Upper lobe of left lung (tissue), 6 donors: ENCODE measurements around the gene GPR89B. TPM values are rescaled to one million over a fixed set of nuclear protein-coding genes. Genes with fewer than 3 reads are reported as not detected.
"Not testable (repeated sequence)": the region's sequence is repeated elsewhere in the genome, so short reads cannot be mapped to it uniquely, and the experiment has no call there.

Source experiments
- ATAC-seq, 2 donors: fragments of 200-7000 bp; cut with Tn5 transposase; one replicate each; pipeline ENCODE4 v1.9.1; 2022; ENCODE audit warnings: mild to moderate bottlenecking in 2 of 2, moderate library complexity in 2 of 2; ENCODE audit not compliant: low FRiP score in 2 of 2
- DNase-seq, 2 donors: peaks; one replicate each; pipeline ENCODE4 v3.0.0-alpha.2; 2019 to 2020
- H3K27ac ChIP-seq, 4 donors: fragments of 200-600 bp; sonication (generic); one replicate each; pipeline ENCODE4 v1.5.1; 2016 to 2019
- H3K27me3 ChIP-seq, 4 donors: fragments of 200-600 bp; sonication (generic); one replicate each; pipeline ENCODE4 v1.5.1; 2017 to 2019
- H3K36me3 ChIP-seq, 4 donors: fragments of 200-600 bp; sonication (generic); one replicate each; pipeline ENCODE4 v1.5.1; 2016 to 2019
- H3K4me1 ChIP-seq, 4 donors: fragments of 200-600 bp; sonication (generic); one replicate each; pipeline ENCODE4 v1.5.1; 2018 to 2019
- H3K4me3 ChIP-seq, 4 donors: fragments of 200-600 bp; sonication (generic); one replicate each; pipeline ENCODE4 v1.5.1; 2017 to 2019; ENCODE audit warnings: mild to moderate bottlenecking in 2 of 4, moderate library complexity in 1 of 4
- H3K9me3 ChIP-seq, 4 donors: fragments of 200-600 bp; sonication (generic); one replicate each; pipeline ENCODE4 v1.5.1; 2018 to 2019
- CTCF ChIP-seq, 6 experiments: fragments of 450-650 bp in 4 of 6; fragments of 200-600 bp in 2 of 6; sonication (generic) in 2 of 6; IDR thresholded peaks; one replicate each; pipeline ENCODE4 v1.5.1; 2016 to 2019; ENCODE audit warnings: antibody characterized with exemption in 6 of 6
- EP300 ChIP-seq, 4 donors: sonication (generic); formaldehyde crosslinking; IDR thresholded peaks; one replicate each; pipeline ENCODE4 v1.5.1; 2017; ENCODE audit warnings: antibody characterized with exemption in 4 of 4, control low read depth in 2 of 4
- POLR2A ChIP-seq, 4 donors: fragments of 450-650 bp; IDR thresholded peaks; one replicate each; pipeline ENCODE4 v1.5.1; 2016 to 2017; ENCODE audit warnings: antibody characterized with exemption in 4 of 4, mild to moderate bottlenecking in 2 of 4
- POLR2AphosphoS5 ChIP-seq, 2 donors: sonication (generic); formaldehyde crosslinking; IDR thresholded peaks; one replicate each; pipeline ENCODE4 v1.5.1; 2017; ENCODE audit warnings: antibody characterized with exemption in 2 of 2
- WGBS, 2 donors: methylation state at CpG; one replicate each; pipeline ENCODE4 v1.1.5; 2017 to 2018; 5-methylcytosine and 5-hydroxymethylcytosine counted together
- total RNA-seq, 6 donors: library from RNA; depleted of rRNA in 4 of 6; stranded (reverse); fragments of >200 nt in 4 of 6; gene quantifications; one replicate each; pipeline versions ENCODE4 v1.1.0 to v1.2.1, GENCODE V29; 2016 to 2021
- donor health status: DM: no; HTN: no; CAD: no; lungs with moderate emphysema.
- donor health status: DM: no; HTN: yes; CAD: no; lungs with severe emphysema.

GPR89B gene
- total RNA-seq, 6 donors from 2014 or later, result 10.5 to 43.0 (median 20.3) TPM

DNA sequence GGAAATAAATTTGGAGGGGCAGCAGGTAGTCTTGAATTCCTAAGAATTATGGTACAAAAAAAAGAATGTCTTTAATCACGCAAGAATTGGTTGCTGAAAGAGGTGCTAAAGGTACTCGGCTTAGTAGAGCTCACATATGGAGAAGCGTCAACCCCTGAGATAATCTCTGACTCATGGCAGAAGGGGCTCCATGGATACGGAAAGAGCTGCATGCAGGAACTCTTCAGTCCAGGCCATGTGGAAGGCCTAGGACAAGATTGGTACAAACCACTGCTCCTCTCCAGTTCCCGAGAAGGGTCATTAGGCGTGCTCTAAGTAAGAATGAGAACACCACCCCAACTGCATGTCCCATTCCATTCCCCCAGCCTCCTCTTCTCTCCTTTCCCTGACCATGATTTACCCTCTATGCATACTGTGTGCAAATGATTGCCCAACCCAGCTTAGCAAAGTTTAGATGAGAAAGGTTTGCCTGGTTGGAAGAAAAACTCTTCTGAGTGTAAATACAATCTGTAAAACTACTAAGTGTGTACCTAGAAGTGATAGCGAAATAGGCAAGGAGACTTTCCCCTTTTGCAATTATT, 14.8 kb upstream of the GPR89B start:
- H3K27ac ChIP-seq, result no peak overlapping the region
- H3K9me3 ChIP-seq, result no peaks in the 10 kb centered on the region
- no peak for ATAC-seq
- no peak overlapping the region for H3K4me3 ChIP-seq
- no peaks in the 10 kb centered on the region for H3K27me3 ChIP-seq
- no peaks in the 10 kb centered on the region for H3K4me1 ChIP-seq
- no peak for DNase-seq
- no peak for TF ChIP-seq EP300 (IDR thresholded peaks at IDR 0.05)
- TF ChIP-seq POLR2AphosphoS5 (IDR thresholded peaks at IDR 0.05), result no peak
- no peak for TF ChIP-seq POLR2A (IDR thresholded peaks at IDR 0.05)
- TF ChIP-seq CTCF (IDR thresholded peaks at IDR 0.05), result no peak
- WGBS, 2 donors, result 94 to 95% methylated on average over 7 of the region's 7 CpGs
- H3K36me3 ChIP-seq, result no peaks in the 10 kb centered on the region

GRCh38 chr1:147919896-147920295, 8.3 kb upstream of the GPR89B start:
- DNase-seq, result no peak
- no peak overlapping the region for H3K27ac ChIP-seq
- H3K27me3 ChIP-seq, result no peaks in the 10 kb centered on the region
- TF ChIP-seq POLR2AphosphoS5 (IDR thresholded peaks at IDR 0.05) (no peak), POLR2A (IDR thresholded peaks at IDR 0.05) (no peak), CTCF (IDR thresholded peaks at IDR 0.05) (no peak), EP300 (IDR thresholded peaks at IDR 0.05) (no peak)
- WGBS, 2 donors, result 93 to 95% methylated on average over 6 of the region's 6 CpGs
- ATAC-seq, result no peak
- H3K9me3 ChIP-seq, result no peaks in the 10 kb centered on the region
- H3K36me3 ChIP-seq, result no peaks in the 10 kb centered on the region
- no peak overlapping the region for H3K4me3 ChIP-seq
- no peaks in the 10 kb centered on the region for H3K4me1 ChIP-seq

GRCh38 chr1:147924813-147925212, 3.4 kb upstream of the GPR89B start:
- Histone ChIP-seq H3K4me3 (no peak overlapping the region), H3K36me3 (no peaks in the 10 kb centered on the region), H3K4me1 (peaks cover 3 to 6% (median 6%) of the 10 kb centered on the region in 4 donors), H3K27me3 (no peaks in the 10 kb centered on the region), H3K27ac (no peak overlapping the region), H3K9me3 (no peaks in the 10 kb centered on the region)
- ATAC-seq (no peak), DNase-seq (no peak)
- TF ChIP-seq EP300 (IDR thresholded peaks at IDR 0.05), result no peak
- TF ChIP-seq POLR2A (IDR thresholded peaks at IDR 0.05), result no peak
- TF ChIP-seq POLR2AphosphoS5 (IDR thresholded peaks at IDR 0.05), result no peak
- no peak for TF ChIP-seq CTCF (IDR thresholded peaks at IDR 0.05)
- WGBS, 2 donors, result 86 to 94% methylated on average over 1 of the region's 1 CpG

DNA sequence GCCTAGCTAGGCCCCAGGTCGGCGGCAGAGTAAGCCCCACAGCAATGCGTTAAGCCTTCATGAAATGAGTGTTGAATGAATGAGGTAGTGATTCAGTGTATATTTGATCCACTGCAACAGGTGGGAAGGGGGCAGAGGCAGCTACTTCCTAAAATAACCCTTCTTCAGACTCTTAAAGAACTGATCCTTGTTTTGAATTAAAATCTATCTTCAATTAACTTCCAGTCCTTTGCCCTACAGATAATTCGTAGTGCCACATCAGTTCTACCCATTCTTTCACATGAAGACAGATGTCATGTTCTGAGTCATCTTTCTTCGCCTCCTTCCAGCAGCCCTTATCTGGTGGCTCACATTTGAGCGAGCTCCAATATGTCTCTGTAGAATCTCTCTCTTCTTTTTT, 1.0 kb upstream of the GPR89B start:
- WGBS, 2 donors, result 88 to 98% methylated on average over 3 to 4 of the region's 6 CpGs
- peaks cover 3 to 11% (median 7%) of the 10 kb centered on the region in 4 donors for H3K4me1 ChIP-seq
- H3K9me3 ChIP-seq, H3K36me3 ChIP-seq, DNase-seq, H3K4me3 ChIP-seq, ATAC-seq, H3K27me3 ChIP-seq, H3K27ac ChIP-seq: not testable (repeated sequence)

DNA sequence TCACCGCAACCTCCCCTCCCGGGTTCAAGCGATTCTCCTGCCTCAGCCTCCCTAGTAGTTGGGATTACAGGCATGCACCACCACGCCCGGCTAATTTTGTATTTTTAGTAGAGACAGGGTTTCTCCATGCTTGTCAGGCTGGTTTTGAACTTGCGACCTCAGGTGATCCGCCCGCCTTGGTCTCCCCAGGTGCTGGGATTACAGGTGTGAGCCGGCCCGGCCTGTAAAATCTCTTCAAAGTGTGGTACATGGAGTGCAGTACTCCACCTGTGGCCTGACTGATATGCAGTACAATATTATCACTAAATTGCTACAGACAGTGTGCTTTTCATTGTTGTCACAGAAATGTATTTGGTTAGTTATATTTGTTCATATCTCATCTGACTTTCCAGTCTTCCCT, 531 bp upstream of the GPR89B start:
- H3K4me1 ChIP-seq, result peaks cover 3 to 11% (median 7%) of the 10 kb centered on the region in 4 donors
- WGBS, 2 donors, result 85 to 100% methylated on average over 3 to 5 of the region's 10 CpGs
- H3K36me3 ChIP-seq, H3K27me3 ChIP-seq, H3K27ac ChIP-seq, H3K4me3 ChIP-seq, ATAC-seq, H3K9me3 ChIP-seq: not testable (repeated sequence)
- DNase-seq, result peak in 1 of 2 donors; percentile 3

- H3K4me3 ChIP-seq, H3K27me3 ChIP-seq, H3K9me3 ChIP-seq, ATAC-seq, DNase-seq, H3K27ac ChIP-seq, H3K36me3 ChIP-seq: not testable (repeated sequence)
- peaks cover 3 to 11% (median 7%) of the 10 kb centered on the region in 4 donors for H3K4me1 ChIP-seq
- 88% methylated on average over 2 of the region's 2 CpGs for WGBS, 2 donors
Measured at GRCh38 chr1:147931137-147931536, 2.9 kb downstream of the GPR89B start.

GRCh38 chr1:147935296-147935695, 7.1 kb downstream of the GPR89B start:
- not testable (repeated sequence) for H3K4me3 ChIP-seq, ATAC-seq, H3K27me3 ChIP-seq, DNase-seq, H3K4me1 ChIP-seq, H3K9me3 ChIP-seq, H3K36me3 ChIP-seq, H3K27ac ChIP-seq
- 69 to 91% methylated on average over 3 of the region's 3 CpGs for WGBS, 2 donors

DNA sequence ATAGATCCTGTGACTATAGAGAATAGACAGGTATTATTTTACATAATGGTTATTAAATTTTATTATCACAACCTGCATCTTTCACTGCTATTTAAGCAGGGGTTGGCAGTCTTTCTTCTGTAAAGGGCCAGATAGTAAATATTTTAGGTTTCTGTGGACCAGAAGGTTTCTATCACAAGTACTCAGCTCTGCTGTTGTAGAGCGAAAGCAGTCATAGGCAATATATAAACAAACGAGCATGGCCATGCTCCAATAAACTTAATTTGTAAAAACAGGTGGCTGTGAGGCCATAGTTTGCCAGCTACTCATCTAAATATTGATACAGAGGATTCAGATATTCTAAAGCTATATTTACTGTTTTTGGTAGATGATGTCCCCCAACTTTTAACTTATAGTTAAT, 12.2 kb downstream of the GPR89B start:
- H3K36me3 ChIP-seq, H3K27me3 ChIP-seq, ATAC-seq, H3K9me3 ChIP-seq, H3K4me1 ChIP-seq, H3K4me3 ChIP-seq, H3K27ac ChIP-seq, DNase-seq: not testable (repeated sequence)
- 86 to 92% methylated on average over 2 of the region's 2 CpGs for WGBS, 2 donors

DNA sequence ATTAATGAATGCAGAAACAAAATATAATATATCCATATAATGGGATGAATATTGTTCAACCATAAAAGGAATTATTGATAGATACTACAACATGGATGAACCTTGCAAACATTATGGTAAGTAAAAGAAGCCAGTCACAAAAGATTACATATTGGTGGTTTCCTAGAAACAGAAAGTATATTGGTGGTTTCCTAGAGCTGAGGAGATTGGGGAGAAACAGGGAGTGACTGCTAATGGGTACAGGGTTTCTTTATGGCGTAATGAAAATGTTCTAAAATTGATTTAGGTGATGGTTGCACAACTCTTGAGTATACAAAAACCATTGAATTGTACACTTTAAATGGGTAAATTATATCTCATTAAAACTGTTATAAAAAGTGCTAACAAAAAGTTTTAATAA, 14.3 kb downstream of the GPR89B start:
- WGBS, 2 donors, result no CpG with 5 or more reads among the region's 1 CpG
- H3K9me3 ChIP-seq, ATAC-seq, DNase-seq, H3K27me3 ChIP-seq, H3K27ac ChIP-seq, H3K4me3 ChIP-seq, H3K36me3 ChIP-seq, H3K4me1 ChIP-seq: not testable (repeated sequence)

GRCh38 chr1:147949517-147949916, 21.3 kb downstream of the GPR89B start:
- H3K4me3 ChIP-seq, H3K4me1 ChIP-seq, H3K27ac ChIP-seq, H3K9me3 ChIP-seq, H3K36me3 ChIP-seq, H3K27me3 ChIP-seq, ATAC-seq: not testable (repeated sequence)
- no CpG with 5 or more reads among the region's 35 CpGs for WGBS, 2 donors
- peak in 1 of 2 donors; percentile 52 for DNase-seq
